DMS 273 (cell line): Measurements from ENCODE around the gene OTOR.
A peak's percentile ranks its signal among the peaks of the same experiment; 100 is the strongest.

Experiments
- DNase-seq: peaks from one replicate; lab custom pipeline; 2025; ENCODE audit not compliant: unreplicated experiment; lab: John Stamatoyannopoulos, UW

Gene OTOR, protein sequence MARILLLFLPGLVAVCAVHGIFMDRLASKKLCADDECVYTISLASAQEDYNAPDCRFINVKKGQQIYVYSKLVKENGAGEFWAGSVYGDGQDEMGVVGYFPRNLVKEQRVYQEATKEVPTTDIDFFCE

DNA sequence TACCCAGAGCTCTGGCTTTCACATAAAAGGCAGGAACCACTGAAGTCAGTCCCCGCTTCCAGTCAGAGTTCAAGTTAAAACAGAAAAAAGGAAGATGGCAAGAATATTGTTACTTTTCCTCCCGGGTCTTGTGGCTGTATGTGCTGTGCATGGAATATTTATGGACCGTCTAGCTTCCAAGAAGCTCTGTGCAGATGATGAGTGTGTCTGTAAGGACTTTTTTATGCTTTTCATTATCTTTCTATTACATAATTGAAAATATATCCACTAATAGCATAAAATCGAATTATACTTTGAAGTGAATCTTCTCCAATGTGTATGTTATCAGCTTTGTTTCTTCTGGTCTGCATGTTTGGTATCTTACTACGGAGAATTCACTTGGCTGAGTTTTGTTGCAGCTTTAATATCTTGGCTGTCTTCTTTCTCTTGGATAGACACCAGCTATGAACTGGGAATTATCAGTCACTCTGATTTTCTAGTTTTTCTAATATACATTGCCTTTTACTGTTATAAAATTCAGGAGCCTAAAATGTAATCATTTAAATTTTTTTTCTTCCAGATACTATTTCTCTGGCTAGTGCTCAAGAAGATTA is at the start of gene OTOR:
Gene OTOR (plus strand): TSS at position 51 of the 593 bp plus-strand sequence. CDS start 44 bp downstream, at position 95.
- DNase-seq: no peak

DNA sequence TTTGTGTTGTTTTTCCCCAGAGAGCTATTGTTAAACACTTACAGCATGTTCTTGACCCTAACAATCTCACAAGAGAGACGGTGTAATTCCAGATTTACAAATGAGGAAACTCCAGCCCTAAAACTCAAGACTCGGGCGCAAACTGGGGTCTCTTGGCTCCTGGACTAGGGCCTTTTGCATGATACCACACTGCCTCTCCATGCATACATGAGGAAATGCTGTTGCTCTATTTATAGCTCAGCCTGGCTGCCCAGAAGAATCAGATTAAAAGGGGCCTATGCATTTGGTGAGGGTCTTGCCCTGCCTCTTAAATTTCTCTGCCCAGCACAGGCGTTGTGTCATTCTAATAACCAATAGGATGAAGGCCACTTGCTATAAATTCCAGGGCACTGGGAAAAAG is 48.9 kb upstream of the OTOR start:
- peak; percentile 56 for DNase-seq

DNA sequence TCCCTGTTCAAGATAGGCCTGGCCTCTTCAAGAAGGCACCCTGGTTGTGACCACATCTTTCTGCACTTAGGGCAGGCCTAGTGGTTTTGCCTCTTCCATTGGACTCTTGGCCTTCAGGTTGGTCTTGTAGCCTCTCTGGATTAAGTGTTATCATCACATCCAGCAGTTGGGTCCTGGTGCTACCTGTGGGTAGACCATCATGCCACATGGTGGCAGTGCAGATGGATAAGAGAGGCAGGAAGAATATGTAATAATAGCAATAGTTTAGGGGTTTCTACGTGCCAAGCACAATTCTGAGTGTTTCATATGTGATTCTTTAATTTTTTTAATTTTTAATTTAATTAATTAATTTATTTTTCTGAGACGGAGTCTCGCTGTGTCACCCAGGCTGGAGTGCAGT is 46.9 kb upstream of the OTOR start:
- peak; percentile 59 for DNase-seq

DNA sequence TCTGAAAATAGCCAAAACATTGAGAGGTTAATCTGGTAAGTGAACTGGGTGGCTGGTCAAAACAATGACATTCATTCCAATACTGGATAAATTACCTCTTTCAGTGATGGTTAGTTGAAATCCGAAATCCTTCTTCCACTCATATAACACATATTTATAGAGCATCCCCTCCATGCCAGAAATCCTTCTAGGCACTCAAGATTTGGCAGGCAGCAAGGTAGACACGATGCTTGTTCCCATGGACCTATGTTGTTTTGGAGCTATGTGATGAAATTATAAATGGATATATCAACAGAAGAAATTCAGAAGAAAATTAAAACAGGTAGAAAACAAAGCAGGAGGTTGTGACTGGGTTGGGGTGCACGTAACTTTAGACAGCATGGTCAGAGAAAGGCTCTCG is 44.6 kb upstream of the OTOR start:
- DNase-seq: no peak

DNA sequence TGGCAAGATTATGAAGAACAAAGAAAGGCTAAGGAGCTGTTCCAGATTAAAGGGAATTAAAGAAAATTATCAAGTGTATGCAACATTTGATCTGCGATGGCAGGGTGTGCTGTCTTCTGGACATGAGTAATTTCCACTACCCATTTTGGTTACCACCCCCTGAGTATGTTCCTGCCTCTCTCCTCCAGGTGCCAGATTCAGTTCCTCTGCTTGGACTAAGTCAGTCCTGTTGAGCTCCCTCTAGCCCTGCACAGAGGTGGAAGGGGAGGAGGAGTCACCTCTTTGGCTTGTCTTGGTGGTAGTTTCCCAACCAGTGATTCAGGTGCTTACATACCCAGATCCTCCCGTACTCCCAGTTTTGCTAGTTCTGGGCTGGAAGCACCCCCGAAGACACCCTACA is 40.5 kb upstream of the OTOR start:
- no peak for DNase-seq

DNA sequence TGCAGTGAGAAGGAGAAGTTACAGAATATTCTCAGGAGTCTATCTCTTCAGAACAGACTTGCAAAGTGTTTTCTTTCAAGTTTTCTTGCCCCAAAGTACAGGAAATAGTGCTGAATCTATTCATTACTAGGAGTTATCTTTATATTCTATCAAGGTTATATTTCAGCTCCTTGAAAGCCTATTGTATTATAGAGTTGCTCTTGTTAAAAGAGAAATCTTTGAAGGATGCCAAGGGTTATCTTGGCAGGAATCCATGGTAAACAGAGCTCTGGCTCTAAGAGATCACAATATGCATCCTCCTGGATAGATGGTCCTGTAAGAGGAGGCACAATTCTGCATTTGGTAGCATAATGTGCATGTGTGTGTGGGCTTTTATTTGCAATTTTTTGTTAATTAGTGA is 39.6 kb upstream of the OTOR start:
- DNase-seq: peak; percentile 52

DNA sequence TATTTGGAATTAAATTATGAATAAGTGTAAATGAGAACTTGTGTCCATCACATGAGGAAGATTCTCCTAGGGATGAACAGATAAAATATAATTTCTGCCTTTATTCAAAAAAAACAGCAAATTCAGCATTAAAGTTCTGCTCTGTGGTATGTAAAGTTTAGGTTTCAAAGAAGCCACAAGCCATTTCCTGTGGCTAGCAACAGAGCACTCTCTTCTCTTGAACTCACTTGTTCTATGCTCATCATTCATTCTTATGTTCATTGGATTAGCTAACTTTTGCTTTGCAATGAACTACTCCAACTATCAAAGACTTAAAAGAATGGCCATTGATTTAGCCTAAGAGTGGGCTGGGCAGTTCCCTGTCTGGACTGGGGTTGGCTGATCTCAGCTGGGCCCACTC is 39.1 kb upstream of the OTOR start:
- no peak for DNase-seq

DNA sequence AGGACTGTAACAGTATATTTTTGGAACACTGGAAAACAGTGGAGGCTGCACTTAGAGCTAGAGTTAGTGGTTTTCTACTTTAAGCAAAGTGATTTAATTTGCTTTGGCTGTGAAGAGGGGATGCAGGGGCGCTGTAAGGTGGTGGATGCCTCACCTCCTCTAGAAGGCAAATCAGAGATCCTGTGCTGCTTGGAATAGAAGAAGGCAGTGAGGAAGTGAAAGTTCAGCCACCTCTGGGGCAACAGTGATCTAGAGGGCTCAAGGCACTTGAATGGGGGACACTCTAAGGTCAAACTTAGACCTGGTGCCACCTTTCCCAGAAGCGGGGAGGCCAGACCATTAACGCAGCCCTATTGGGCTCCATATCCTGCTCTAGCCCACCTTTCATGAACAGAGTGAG is 37.4 kb upstream of the OTOR start:
- no peak for DNase-seq

DNA sequence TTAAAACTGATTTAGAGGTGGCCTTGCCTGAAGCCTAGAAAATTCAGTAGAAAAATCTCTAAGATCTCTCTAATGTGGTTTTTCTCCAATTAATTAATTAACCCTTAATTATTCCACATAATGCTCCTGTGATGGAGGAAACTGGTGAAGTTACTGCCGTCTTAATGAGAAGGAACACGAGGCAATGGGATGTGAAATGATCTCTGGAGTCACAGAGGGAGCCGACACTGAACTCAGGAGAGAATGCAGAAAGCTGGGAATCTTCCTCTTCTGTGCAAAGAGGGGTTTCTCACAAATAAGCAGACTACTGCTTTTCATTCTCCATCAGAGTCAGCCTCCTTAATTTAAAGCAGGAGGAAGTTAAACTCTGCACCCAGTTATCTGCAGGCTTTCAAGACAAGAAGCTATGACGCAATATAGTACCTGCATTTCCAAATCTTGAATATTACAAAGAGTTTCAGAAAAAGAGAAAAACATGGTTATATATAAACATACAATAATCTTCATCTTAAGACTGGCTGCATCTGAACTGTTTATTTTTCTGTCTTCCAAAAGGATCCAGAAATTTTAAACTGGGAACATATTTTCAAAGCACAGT is 36.4 kb upstream of the OTOR start:
- no peak for DNase-seq

DNA sequence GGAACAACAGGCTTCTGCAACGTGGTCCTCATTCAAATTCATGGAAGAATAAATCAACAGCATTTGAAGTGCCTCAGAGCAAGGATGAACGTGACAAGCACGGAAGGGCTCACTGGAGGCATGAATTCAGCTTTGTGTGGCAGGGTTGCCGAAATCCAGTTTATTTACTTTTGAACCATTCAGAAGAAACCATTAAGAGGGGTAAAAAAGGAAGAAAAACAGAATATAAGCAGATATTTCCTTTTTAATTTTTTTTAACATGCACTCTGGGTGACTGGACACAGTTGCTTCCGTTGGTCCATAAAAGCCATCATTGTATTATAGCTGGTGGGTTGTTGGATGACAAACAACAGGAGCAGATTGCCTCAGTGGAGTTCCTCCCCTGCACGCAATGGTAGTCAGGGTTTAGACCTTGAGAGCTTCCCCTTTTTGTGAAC is 35.6 kb upstream of the OTOR start:
- peak; percentile 58 for DNase-seq

DNA sequence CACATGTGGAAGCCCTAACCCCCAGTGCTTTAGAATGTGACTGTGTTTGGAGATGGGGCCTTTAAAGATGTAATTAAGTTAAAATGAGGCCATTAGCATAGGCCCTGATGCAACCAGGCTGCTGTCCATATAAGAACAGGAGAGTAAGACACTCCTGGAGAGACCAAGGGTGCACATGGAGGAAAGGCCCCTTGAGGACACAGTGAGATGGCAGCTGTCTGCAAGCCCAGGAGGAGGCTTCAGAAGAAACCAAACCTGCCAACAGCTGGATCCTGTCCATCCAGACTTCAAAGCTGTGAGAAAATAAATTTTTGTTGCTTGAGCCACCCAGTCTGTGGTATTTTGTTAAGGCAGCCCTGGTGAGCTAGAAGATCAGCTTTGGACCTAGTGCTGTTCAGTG is 35.1 kb upstream of the OTOR start:
- peak; percentile 83 for DNase-seq

DNA sequence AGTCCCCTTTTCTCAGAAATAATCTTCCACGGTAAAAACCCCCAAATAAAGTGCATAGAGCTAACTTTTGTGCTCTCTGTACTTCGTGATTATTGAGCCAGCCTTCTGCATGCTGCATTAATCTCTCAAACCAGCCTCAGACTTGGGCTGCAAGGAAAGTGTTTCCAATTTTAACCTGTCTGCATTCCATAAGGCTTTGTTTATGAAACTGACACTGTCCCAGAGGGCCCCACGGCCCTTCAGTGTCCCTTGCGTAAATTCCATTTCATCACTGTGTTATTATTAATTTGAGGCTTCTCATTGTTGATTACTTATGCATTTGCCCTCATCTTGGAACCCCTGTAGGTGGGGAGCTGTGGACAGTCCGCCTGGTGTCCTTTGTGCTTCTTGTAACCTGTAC is 33.9 kb upstream of the OTOR start:
- DNase-seq: peak; percentile 43

DNA sequence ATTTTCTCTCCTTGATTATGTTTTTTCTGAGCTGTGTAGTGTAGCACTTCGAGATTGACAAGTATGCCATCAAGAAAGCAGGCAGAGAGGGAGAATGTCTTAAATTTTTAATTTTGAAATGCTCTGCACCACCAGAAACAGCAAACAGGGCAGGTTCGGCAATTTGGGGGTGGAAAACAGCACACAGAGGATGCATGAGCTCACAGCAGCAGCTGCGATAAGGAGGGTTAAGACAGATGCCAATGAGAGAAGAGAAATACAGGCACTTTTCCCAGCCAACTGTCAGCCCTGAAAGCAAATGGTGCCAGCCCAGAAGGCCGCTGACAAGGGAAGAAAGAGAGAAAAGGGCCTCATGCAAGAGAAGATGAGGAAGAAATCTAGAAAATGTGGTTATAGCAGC is 33.4 kb upstream of the OTOR start:
- DNase-seq: peak; percentile 91

DNA sequence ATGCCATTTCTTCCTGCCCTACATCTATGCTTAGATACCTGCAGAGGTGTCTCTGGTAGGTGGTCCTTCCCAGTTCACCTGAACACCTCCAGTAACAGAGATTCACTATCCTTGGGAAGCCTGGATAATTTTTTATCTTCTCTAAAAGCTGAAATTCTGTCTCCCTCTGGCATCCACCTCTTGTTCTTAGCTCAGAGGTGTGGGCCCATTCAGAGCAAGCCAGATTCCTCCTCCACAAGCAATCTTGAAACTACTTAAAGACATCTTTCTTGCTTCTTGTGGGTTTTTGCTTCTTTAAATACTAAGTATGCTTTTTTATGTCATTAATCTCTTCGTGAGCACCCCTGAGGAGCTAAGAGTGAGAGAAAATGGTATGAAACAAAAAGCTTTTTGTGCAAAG is 28.7 kb upstream of the OTOR start:
- DNase-seq: no peak

DNA sequence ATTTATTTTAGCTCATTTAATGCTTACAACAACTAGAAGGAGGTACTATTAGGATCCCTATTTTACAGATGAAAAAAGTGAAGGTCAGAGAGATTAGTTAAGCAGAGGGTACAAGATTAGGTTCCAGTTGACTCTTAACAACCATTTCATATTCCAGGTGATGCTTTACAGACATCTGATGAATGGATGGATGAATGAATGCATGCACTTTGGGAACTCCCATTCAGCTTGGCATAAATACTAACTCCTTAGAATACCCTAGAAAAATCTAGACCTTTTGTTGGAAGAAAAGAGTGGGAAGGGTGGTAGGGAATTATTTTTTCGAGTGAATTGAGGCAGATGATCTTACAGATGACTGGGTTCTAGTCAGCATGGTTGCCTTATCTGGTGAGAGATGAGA is 19.1 kb upstream of the OTOR start:
- DNase-seq: no peak

DNA sequence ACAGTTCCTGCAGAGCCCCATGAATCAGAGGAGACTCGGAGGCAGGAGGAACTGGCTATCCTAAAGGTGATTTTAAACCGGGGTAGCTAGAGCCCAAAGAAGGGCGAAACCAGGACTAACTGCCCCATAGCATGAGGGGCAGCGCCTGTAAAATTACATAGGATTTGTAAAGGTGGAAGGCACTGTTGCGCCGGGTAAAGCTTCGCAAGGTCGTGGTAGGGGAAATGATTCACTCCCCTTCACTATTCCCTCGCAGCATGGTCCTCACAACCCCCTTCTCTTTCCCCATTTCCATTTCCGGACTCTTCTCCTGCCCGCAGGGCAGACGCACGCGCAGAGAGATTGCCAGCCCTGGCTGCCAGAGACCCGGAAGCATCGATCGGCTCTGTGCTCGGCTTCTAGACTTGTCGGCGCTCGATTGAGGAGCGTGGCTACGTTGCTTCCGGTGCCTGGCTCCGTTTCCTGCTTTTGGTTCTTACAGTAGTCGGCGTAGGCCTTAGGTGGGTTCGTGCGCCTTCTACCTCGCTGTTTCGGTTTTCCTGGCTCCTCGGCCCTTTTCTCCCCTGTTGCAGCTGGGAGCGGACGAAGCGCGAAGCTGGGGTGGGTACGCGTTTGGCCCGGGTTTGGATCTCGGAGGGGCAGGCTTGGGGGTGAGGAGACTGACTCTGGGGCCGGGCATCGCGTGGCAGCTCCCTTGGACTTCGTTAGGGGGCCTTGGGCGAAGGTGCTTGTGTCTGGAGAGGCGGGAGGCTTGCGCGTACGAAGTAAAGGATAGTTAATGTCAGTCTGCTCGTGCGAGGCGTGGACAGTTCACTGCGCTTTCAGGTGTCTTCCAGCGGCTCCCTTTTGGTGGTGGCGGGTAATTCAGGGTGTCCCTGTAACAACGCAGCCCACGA is 18.3 kb upstream of the OTOR start, which contains the start of gene SNRPB2:
Gene SNRPB2 (plus strand): TSS at position 462 of the 896 bp plus-strand sequence. CDS start 1,677 bp downstream, outside the sequence.
- DNase-seq: peak; percentile 98

DNA sequence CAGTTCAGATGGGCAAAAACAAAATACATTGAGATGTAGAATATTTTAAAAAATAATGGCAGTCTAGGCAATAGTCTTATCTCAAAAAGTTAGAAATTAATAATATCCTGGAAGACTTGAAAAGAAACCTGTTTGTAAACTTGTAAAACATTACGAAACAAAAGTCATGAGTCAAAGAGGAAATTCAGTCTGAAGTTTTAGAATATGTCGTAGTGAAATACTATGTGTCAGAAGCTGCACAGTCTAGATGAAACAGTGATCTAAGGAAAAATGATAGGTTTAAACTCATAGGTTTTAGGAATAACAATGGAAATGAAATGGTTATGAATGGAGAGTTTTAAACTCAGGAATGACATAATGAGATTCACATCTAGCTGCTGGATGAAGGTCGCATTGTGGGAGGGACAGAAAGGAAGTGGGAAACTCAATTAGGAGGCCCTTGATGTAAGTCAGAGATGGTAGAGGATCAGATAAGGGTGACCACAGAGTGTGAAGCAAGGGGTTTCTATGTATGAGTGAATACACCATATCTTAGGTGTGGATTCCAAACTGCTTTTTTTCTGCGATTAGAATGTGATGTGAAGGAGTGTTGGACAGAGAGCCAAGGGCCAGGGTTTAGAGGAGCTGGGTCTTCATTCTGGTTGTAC is 15.5 kb upstream of the OTOR start:
- DNase-seq: no peak

DNA sequence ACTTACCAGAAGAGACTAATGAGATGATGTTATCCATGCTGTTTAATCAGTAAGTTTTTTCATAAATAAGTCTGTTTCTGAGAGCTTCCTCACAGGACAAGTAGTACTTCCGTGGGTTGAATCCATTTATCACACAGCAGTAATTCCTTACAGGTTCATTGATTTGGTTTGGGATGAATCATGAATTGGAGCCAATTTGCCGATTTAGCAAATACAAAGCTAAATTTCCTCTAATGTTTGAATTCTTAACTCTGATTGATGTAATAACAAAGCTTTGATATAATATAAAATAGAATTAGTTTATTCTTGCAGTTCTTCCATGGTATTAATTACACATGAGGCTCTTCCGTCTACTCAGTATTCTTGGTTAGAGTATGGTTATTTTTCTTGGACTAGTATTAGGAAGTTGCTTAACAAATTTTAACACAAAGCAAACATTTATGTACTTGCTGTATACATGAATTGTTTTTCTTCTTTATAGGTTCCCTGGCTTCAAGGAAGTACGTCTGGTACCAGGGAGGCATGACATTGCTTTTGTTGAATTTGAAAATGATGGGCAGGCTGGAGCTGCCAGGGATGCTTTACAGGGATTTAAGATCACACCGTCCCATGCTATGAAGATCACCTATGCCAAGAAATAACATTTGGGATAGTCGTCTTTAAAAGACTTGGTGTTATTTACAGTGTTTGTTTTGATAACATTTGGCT is 7.6 kb upstream of the OTOR start:
- DNase-seq: no peak

DNA sequence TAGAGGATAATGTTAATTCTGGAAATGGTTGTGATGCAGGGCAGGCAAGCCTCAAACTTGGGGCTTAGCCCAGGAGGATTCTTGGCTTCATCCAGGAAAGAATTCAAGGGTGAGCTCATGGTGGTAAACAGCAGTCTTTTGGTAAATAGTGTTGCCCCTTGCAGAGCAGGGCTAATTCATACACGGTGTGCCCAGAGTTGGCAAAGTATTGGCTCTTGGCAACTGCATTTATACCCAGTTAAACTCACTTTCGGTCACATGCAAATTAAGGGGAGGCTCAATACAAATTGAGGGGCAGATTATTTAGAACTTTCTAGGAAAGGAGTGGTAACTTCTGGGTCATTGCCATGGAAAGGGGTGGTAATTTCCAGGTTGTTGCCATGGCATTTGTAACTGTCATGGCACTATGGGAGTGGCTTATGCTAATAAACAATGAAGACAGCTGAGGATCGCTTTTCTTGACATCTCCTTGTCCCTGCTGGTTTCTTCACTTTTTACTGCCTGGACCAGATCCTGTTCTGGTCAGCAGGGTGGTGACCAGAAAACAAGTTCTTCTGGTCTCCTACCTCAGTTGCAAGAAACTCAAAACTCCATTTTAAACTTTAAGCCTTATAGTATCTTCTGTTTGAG is 3.9 kb upstream of the OTOR start:
- DNase-seq: peak; percentile 8

DNA sequence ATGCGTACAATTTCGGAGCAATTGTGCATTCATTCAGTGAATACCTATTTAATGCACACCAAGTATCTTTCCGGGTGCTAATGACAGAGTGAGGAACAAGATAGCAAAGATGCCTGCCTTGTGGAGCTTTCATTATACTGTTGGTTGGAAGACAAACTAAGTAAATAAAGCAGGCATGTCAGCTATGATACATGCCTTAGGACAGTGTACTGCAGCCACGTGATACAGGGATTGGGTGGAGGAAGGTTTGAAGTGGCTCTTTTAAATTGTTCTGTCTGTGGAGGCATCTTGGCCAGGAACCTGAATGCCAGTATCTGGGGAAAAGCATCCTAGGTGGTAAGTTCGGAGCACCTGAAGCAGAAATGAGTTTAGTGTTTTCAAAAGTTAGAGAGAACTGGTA is 3.0 kb upstream of the OTOR start:
- no peak for DNase-seq
